NCI-H1105 treated with DMSO at 0.1 percent for 48 hours (cell line): Measurements from ENCODE around the gene GRAMD1B.

Experiments
- DNase-seq: peaks from one replicate; lab custom pipeline; 2025; lab: John Stamatoyannopoulos, UW

Gene GRAMD1B

DNA sequence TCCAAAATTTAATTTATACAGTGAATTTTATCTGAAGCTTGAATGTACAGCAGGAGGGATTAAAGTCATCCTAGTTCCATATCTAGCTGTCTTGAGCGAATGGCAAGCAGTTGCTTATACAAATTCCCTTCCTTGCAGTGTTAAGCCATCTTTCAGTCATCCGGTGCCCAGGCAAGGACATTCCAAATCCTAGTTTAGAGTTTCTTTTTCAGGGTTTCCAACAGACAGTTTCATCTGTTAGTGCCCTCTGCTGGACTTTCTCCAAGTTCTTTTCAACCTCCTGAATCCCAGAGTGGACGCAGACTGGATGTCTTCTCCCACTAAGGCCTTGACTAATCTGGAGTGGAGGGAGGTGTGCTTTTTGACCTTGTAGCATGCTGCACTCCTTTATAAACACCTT is 45.4 kb downstream of the GRAMD1B start:
- peak; percentile 68 for DNase-seq

- peak; percentile 28 for DNase-seq
Observed at GRCh38 chr11:123477205-123477907, 47.3 kb downstream of the GRAMD1B start.

DNA sequence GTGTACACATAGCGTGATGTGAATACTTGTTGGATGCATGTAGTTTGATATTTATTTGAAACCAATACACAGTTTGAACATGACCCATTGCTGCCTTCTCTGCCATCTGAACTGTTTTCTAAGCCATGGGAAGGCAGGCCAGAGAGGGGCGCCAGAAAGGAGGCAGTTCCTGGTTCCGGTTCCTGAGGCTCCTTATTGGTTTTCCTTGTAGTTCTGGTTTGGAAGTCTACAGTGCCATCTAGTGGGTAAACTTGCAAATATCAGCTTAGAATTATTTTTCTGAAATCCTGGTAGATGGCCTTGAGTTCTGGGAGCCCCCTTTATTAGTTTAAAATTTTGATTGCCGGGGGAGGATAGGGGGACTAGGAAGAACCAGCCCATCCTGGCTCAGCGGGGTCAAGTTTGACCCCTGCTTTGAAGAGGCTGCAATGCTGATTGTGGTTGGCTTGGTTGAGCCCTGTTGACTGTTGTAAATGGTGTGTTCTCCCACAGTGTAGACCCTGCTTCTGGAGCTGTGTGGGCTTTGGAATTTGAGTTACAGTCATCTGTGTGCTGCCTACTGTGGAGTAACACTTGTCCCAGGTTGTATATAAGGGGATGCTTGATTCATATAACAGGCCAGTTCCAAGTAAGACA is 48.4 kb downstream of the GRAMD1B start:
- DNase-seq = peak; percentile 92

DNA sequence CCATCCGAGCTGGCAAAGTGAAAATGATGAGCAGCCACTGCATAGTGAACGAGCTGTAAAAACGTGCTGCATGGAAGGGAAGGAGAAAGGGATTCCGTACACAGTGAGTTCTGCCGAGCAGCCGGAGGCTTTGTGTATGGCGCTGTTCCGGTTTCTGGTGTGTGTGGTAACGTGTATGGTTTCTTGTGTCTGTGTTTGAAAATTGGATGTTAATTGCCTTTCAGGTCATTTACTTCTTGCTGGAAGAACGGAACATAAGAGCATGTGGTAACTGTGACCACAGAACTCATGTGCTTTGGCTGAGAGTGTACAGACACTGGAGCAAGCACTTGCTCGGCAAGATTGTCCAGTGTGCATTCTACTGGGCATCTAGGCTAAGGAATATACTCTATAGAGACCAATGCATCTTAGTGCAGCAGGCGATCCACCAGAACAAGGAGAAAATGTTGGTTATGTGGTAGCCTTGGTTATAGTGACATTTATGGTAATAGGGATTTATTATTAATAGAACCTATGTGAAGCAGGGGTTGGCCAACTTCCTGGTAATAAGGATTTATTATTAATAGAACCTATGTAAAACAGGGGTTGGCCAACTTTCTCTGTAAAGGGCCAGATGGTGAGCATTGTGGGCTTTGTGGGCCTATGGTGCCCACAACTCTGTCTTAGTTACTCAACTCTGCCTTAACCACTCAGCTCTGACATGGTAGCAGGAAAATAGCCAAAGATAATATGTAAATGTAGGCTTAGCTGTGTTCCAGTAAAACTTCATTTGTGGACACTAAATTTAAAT is 49.2 kb downstream of the GRAMD1B start:
- DNase-seq = no peak

DNA sequence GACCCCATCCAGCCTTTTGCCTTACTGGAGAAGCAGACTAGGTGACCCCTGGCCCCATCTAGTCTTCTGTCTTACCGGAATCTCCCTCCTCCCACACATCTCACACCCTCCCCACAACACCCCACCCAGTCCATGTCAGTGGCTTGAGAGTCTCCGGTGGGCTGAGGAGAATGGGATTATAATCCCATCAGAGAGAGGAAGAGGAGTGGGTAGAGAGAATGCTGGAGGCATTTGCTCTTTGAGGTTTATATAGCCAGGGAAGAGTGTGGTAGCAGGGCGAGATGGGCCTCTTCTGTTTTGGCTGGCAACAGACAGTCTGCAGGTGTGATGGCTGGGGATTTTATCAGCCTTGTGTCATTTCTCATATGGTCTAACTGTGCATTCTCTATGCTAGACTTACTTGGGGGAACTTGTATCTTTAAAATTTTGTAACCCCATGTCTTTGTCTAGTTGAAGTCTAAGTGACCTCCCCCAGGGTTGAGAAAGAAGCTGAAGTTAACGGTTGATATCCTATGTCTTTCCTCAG is 50.3 kb downstream of the GRAMD1B start:
- DNase-seq = no peak

- no peak for DNase-seq
Observed at GRCh38 chr11:123480882-123481281, 50.8 kb downstream of the GRAMD1B start.

DNA sequence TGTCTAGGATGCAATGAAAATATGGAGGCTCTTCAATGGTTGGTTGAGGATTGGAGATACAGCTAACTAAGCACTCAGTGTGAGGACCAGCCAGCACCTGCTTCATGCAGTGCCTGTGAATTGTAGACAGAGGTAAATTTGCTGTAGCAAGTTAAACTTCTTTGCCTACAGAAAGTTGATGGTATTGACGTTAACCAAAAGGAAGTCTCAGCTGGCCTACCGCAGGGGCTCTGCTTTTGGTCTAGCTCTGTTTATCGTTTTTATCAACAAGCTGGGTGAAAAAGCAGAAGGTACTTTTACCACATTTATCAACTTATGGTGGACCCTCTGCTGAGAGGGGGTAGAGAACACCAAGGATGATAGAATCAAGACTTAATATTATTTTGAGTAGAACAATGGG is 51.6 kb downstream of the GRAMD1B start:
- DNase-seq = no peak

DNA sequence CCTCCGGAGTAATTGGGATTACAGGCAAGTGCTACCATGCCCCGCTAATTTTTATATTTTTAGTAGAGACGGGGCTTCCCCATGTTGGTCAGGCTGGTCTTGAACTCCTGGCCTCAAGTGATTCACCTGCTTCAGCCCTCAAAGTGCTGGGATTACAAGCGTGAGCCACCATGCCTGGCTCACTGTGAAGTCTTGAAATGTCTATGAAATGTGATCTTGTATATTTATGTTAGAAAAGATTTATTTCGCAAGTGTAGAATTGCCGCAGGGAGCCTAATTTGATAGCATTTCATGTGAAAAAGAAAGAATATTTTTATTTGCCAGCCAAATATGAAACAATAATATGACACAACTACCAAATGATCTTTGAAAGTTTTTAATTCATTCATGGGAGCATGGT is 52.1 kb downstream of the GRAMD1B start:
- no peak for DNase-seq

DNA sequence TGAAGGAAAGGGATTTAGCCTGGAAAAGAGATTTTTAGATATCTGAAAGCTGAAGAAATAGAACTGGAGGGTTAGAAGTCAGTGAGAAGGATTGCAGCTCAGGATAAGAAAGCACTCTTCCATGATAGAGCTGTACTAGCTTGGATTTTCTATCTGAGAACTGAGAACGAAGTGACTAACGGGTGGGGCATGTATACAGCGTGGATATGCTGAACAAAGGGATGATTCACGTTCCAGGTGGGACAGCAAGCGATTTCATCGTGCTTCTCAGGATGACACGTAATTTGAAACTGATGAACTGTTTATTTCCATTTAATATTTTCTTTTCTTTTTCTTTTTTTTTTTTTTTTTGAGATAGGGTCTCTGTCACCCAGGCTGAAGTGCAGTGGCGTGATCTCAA is 53.0 kb downstream of the GRAMD1B start:
- no peak for DNase-seq

DNA sequence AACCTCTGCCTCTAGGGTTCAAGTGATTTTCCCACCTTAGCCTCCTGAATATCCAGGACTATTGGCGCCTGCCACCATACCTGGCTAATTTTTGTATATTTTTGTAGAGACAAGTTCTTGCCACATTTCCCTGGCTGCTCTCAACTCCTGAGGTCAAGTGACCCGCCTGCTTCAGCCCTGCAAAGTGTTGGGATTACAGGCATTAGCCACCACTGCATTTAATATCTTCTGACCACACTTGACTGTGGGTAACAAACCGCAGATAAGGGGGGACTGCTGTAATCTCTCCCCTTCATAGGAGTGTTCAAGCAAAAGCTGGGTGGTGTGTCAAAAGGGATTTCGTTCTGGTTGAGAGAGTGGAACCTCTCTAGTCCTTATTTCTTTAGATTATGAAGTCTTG is 53.4 kb downstream of the GRAMD1B start:
- DNase-seq = no peak

DNA sequence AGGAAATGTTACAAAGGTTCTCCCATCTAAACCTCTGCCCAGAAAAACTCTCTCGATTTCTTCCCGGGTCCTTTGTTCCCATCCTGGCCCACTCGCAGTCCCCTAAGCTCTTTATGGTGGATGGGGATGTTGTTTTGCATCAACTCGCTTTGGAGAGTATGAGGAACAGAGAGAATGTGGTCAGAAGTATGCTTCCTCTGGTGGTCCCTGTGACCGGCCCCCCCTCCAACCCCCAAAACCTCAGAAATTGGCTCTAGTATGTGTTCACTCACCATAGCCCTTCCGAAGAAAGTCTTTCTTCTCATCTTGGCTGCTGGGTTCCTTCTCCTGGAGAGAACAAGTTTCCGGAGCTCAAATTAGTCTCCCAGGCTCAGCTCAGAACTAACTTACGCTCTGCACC is 54.4 kb downstream of the GRAMD1B start:
- no peak for DNase-seq

DNA sequence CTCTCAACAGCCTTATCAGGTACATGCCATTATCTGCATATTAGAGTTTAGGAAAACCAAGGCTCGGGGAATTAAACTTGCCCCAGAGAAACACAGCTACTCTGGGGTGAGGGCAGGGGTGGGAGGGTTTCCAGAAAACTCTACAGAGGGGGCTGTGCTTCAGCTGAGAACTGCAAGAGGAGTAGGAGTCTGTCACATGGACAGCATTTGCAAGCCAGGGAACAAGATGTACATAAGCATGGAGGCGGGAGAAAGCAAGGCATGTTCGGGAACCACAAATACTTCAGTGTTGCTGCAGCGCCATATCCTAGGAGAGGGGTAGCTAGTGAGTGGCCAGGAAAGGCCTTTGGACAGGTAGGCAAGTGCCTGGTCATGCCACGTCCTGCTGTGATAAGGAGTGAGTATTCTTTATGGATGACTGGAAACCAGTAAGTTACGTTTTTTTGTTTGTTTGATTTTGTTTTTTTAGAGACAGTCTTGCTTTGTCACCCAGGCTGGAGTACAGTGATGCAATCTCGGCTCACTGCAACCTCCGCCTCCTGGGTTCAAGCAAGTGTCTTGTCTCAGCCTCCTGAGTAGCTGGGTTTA is 57.2 kb downstream of the GRAMD1B start:
- no peak for DNase-seq

DNA sequence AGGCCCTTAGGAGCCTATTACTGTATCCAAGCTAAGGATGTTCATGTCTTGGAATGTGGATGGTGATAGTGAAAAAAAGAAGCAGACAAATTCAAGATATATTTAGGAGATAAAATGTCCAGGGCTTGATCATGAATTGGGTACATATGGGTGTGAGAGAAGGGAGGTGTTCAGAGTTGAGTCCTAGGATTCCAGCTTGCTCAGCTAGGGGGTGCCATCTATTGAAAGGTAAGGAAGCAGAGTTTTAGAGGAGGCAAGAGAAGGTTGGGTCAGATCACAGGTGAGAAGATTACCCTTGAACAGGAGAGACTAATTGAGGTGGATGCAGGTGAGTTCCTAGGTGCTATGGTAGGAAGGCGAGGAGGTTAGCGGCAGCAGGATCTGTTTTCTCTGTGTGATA is 60.5 kb downstream of the GRAMD1B start:
- no peak for DNase-seq

DNA sequence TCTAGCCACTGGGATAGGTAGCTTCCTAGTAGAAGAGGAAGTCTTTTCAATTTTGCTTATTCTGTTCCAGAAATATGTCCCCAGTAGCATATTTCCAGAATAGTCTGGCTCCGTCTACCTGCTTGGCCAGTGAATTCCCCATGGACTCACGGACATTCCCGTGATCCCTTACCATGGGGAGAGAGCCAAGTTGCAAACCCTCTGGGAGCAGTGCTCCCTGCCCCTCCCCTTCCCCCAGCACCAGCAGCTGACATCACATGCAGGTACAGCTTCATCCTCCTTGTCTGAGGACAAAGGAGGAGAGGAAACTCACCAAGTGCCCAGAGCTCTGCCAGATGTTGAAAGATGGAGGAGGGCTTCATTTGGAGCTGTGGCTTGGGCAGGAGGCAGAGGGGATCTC is 61.2 kb downstream of the GRAMD1B start:
- no peak for DNase-seq

DNA sequence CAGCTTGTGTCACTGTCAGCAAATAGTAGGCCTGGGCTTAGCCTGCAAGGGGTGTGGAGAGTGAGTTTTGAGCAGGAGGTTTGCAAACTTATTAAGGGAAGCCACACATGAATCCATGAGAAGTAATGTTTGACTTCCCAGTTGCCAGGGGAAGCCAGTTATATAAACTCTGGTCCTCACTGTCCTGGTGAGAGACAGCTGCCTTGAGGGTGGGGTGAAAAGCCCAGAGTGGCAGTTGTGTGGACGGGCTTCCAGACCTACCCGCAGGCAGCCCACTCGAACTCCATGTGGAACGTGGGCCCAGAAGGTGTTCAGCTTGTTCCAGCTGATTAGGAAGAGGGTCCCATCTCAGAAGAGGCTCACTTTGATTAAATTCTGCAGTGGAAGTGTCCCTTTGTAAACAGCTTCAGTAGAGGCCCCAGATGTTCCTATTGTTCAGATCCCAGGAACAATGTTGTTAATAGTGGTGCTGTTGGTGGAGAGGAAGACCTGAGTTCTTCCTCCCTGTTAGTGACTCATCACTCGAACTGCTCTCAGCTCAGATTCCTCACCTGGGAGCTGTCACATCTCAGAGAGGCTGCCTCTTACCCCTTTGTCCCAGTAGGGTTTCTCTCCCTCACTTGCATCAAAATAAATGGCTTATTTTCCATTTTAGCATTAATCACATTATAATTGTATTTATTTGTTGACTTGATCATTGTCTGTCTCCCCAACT is 63.4 kb downstream of the GRAMD1B start:
- no peak for DNase-seq

GRCh38 chr11:123494195-123495050 is 64.4 kb downstream of the GRAMD1B start:
- peak; percentile 53 for DNase-seq

DNA sequence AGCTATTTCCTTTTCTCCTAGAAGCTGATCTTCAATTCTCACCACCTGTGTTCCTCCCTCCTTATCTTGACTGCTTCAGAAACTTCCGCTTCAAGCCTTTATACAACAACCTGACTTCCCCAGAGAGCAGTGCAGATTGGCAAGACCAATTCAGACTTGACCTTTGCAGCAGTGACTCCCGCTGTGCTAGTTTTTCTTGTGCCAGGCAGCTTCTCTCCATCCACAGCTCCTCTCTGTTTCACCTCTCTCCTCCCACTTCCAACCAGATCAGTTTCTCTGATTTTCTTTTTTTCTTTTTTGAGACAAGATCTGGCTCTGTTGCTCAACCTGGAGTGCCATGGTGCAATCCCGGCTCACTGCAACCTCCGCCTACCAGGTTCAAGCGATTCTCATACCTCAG is 74.3 kb downstream of the GRAMD1B start:
- no peak for DNase-seq

- no peak for DNase-seq
Observed at GRCh38 chr11:123505546-123506299, 75.7 kb downstream of the GRAMD1B start.

- DNase-seq = no peak
Observed at GRCh38 chr11:123507043-123507442, 77.0 kb downstream of the GRAMD1B start.
